Activated effector memory CD4-positive, alpha-beta T cell treated with anti-CD3 and anti-CD28 coated beads, Interleukin-2, amount 50 U/mL, for 16 hours (primary cell): ENCODE results near the gene MYO1D.
"Not testable (repeated sequence)": the region's sequence is repeated elsewhere in the genome, so short reads cannot be mapped to it uniquely, and the experiment has no call there.

Experiments
- DNase-seq: peaks from one replicate; pipeline ENCODE4 v3.0.0-alpha.2; 2020

Gene MYO1D

DNA sequence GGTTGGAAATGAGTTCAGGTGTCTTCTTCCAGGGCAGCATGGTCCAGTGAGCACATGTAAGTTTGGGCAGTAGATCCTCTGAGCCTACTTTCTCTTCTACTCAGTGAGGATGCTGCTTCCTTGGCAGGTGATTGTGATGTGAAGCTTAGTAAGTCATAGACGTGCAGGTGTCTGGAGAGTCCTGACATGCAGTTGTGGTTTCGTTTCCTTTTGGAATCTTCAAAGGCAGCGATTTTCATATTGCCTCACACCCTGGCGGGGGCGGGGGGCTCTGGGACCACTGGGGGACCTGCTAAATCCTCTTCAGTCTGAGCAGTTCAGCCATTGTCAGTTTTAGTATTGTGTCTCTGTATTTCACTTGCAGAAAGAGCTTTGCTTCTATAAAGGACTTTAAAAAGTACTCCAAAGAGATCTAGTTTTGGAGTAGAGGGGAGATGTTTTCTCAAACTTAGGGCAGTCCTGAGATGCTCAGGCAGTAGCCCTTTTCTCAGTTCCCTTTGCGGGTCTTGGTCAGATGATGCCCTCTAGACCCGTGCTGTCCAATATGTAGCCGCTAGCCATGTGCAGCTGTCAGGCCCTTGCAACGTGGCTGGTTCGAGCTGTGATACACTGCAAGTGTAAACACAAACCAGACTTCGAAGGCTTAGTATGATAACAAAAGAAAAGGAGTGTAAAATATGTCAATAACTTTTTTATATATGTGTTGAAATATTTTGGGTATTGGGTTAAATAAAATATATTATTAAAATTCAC, 394.2 kb downstream of the MYO1D start:
- DNase-seq = no peak

GRCh38 chr17:32481193-32481592, 395.7 kb downstream of the MYO1D start:
- DNase-seq = no peak

DNA sequence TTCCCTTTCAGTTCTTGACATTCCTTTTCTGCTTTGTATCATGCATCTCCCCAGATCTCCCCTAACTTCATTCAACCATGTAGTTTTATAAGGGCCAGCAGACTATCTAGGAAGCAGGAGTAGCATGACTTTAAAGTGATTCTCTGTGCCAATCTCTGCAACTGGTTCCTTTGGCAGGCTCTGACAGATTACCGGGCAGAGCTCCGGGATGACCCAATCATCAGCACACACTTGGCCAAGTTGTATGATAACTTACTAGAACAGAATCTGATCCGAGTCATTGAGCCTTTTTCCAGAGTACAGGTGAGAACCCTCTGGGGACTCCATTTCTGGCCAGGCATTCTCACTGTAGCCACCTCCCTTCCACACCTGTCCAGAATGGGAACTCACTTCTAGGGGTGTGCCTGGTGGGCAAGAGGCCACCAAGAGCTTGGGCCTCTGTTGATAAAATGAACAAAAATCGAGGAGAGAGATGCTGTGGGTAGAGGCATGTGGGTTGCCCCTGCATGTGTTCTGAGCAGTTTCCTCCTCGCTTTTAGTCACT, 397.8 kb downstream of the MYO1D start:
- DNase-seq = no peak

- DNase-seq = no peak
Observed at GRCh38 chr17:32477220-32477619, 399.7 kb downstream of the MYO1D start.

GRCh38 chr17:32475258-32475657, 401.7 kb downstream of the MYO1D start:
- no peak for DNase-seq

GRCh38 chr17:32471652-32472051, 405.3 kb downstream of the MYO1D start:
- no peak for DNase-seq

DNA sequence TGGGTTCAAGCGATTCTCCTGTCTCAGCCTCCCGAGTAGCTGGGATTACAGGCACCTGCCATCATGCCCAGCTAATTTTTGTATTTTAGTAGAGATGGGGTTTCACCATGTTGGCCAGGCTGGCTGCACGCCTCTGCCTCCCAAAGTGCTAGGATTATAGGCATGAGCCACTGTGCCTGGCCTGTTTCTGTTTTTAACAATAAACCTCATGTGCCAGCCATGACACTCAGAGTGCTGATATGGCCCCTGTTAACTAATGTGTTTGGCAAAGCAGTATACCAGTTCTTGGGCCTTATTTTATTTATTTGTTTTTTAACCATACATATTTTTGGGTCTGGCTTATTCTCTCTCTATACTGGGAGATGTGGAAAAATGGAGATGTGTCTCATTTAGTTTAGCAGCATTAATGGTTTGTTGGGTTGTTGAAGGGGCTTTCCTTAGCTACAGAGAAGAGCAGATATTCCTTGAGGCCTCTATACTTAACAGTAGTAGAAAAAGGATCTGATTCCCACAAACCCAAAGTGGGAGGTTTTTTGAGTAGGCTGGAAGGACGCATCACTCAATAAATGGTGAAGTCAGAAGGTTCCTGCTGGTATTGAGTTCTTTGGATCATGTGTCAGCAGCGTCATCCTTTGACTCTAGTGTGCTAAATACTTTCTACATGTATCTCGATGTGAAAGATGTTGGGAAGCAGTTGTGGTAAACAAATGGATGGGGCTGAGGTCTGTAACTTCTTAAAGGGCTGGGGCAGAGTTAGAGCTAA, 406.3 kb downstream of the MYO1D start:
- DNase-seq = no peak

DNA sequence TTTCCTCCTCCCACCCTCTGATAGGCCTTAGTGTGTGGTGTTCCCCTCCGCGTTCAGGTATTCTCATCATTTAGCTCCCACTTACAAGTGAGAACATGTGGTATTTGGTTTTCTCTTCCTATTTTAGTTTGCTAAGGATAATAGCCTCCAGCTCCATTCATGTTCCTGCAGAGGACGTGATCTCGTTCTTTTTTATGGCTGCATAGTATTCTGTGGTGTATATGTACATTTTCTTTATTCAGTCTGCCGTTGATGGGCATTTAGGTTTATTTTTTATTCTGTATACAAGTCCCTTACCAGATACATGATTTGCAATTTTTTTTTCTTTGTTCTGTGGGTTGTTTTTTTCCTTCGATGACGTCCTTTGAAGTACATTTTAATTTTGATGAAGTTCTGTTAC, 409.0 kb downstream of the MYO1D start:
- no peak for DNase-seq

DNA sequence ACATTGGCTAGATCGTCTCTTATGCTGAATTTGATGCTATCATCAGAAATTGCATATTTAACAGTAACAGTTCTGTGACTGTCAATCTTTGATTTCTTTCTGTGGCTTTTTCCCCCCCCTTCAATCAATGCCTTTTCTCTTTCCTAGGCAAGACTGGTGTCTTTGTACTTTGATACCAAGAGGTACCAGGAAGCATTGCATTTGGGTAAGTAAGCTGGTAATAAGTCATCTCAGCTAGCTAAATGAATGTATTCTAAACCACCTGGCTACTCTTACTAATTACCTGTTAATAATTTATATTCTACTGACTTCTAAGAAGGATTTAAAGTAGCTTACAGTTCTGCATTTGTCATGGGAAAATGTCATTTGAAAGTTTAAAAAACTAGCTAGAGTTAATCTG, 412.6 kb downstream of the MYO1D start:
- DNase-seq = no peak

DNA sequence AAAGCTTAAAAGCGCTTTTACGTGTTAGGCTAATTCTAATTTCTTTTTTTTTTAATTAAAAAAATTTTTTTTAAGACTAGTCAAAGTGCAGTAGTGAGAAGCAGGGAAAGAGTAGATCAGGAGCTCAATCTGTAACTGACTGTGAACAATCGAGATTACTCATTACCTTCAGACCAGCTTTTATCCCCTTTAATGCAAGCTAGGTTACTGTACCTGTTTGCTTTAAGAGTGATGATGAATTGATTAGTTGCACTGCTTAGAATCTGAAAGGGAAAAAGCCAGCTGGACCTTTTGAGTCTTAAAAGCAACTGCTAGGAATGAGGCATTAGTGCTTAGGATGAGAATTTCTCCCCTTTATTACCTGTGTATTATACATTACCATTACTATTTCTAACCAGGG, 413.6 kb downstream of the MYO1D start:
- no peak for DNase-seq

GRCh38 chr17:32461853-32462617, 414.9 kb downstream of the MYO1D start:
- DNase-seq = peak; percentile 82

DNA sequence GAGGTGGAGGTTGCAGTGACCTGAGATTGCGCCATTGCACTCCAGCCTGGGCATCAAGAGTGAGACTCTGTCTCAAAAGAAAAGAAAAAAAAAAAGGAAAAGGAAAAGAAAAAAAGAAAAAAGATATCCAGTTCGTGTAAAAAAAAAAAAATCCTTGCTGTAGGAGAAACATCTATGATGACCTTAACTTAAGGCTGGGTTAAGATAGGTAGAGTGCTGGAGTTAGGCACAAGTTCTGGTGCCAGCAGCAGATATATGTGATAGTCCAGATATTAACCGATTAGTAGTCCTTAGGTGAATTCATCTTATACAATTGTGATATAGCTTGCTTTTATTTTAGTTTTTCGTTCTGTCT, 415.4 kb downstream of the MYO1D start:
- DNase-seq = no peak

- no peak for DNase-seq
Observed at GRCh38 chr17:32460054-32460453, 416.9 kb downstream of the MYO1D start.

DNA sequence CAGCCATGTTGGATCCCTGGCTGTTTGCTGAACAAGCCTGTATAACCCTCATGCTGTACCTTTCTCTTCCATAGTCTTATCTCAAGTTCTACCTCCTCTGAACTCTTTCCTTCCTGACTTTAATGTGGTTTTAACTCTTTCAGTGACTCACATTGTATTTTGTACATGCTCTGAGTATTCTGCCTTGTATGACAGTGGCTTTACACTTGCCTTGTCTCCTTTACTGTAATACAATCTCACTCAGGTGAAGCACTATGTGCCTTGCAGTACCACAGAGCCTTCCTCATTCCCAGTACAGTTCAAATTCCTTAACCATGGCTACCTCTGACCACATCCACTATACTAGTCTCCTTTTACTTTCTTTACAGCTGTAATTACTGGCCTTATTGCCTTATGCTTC, 418.6 kb downstream of the MYO1D start:
- no peak for DNase-seq

GRCh38 chr17:32453370-32453769, 423.6 kb downstream of the MYO1D start:
- no peak for DNase-seq

DNA sequence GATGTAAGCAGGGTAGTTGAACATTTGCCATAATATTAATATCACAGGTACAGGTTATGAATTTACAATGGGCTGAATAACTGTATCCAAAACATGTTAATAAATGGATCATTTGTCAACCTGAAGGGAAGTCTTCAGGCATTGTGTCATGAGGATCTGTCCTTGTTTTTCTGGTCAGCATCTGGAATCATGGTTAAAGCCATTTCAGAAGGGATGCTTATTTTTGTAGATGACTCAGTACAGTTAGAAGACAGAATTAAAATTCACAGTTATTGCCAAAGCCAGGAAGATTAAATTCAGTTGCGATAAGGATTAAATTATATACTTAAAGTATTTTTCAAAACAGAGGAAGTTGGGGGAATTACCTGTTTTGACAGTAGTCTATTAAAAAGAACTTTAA, 424.6 kb downstream of the MYO1D start:
- no peak for DNase-seq

DNA sequence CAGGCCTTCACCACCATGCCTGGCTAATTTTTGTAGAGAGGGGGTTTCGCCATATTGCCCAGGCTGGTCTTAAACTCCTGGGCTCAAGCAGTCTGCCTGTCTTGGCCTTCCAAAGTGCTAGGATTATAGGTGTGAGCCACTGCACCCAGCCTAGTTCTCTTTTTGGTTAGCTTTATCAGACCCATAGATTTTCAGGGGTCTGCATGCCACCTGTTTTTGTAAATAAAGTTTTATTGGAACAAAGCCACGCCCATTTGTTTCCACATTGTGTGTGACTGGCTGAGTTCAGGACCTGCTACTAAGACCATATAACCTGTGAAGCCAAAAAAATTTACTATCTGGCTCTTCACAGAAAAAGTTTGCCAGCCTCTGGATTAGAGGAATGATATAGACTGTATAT, 425.0 kb downstream of the MYO1D start:
- DNase-seq = no peak

DNA sequence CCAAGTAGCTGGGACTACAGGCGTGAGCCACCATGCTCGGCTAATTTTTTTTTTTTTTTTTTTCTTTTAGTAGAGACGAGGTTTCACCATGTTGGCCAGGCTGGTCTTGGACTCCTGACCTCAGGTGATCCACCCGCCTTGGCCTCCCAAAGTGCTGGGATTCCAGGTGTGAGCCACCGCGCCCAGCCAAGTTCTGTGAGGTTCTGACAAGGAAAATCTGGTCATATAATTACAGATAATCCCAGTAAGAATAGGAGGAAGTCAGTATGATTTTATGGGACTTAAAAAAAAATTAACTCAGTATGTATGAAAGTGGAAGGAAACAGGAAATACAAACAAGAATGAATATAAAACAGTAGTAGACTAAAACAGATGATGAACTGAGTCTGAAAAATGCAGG, 426.5 kb downstream of the MYO1D start:
- not testable (repeated sequence) for DNase-seq

DNA sequence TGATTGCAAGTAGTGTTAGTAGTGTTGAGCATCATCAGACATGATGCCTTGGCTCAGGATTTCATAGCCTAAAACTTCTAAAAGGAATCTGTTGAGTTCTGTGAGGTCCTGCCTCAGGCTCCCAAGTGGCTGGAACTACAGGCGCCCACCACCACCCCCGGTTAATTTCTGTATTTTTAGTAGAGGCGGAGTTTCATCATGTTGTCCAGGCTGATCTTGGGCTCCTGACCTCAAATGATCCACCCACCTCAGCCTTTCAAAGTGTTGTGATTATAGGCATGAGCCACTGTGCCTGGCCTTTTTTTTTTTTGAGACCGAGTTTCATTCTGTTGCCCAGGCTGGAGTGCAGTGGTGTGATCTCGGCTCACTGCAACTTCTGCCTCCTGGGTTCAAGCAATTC, 427.0 kb downstream of the MYO1D start:
- DNase-seq = no peak

DNA sequence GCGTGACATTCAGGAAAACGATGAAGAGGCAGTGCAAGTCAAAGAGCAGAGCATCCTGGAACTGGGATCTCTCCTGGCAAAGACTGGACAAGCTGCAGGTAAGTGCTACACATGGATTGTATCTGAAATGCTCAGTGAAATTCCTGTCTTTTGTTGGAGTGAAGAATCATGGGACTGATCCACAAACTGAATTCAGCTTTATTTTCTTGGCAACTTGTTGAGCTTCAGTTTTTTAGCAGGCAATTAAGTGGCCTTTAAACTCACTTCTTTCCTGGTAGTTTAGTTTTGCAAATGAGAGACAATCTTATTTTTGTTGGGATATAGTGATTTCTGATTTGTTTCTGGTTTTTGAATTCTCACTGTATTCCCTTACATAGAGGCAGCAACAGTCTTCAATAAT, 430.0 kb downstream of the MYO1D start:
- no peak for DNase-seq

DNA sequence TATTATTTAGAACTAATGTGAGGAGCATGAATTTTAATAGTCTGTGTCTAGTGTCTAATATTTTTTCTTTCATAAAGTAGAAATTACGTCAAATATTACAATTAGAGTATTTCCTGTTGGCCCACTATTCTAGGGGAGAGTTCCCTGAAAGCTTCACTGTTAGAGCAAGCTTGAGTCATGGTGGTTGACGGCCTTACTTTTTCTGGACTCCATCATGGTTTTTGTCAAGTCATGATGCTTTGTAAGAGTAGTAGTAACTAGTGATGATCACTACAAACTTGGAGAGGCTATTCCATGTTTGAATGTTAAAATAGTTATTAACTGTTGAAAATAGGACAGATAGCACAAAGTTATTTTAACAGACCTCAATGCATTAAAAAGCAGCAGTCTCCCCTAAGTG, 431.0 kb downstream of the MYO1D start:
- no peak for DNase-seq

DNA sequence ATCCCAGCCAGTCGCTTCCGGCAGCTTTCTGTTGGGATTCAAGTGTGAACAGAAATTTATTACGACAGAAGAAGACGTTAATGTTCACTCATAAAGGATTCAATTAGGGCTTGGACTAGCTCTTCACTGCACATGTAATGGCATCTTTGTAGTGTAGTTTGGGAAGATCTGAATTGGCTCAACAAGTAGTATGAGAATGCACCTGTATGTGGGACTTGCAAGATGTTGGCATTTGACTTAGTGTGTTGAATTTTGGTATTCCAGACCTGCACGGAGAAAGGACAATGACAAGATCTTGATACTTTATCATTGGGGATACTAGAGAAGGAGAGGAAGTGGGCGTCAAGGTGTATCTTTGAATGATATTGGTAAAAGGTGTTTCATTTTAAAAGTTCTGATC, 431.4 kb downstream of the MYO1D start:
- no peak for DNase-seq

DNA sequence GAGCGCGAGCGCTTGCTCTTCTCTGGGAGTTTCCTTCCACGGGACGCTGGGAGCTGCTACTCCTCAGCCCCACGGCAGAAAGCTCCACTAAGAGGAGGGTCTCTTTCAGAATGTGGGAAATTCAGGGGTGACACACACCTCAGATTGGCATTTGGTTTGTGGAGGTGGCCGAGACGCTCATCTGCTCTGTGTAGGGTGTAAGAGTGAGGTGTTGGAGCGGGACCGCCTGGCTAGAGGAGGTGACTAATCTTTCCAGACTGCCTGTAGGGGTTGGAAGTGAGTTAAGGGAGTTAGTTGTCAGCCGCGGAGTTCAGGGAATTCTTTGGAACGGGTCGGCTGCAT, 431.9 kb downstream of the MYO1D start:
- peak; percentile 80 for DNase-seq
